ENCODE data around the gene VHLL.
"Not testable (repeated sequence)": the region's sequence is repeated elsewhere in the genome, so short reads cannot be mapped to it uniquely, and the experiment has no call there.

The VHLL gene

GRCh38 chr1:156338180-156338976, 39.3 kb upstream of the VHLL start, which contains the start of the genes CCT3 and TSACC:
CCT3 (minus strand) TSS chr1:156338292; CDS start chr1:156338184, 108 bp downstream.
TSACC (plus strand) TSS chr1:156338526; CDS start chr1:156339758, 1,232 bp downstream.
- in situ Hi-C loops (cut with HindIII; ENCODE audit: low pct_ligation_motif_present, low sequenced_read_pairs), result no loop called here
- DNase-seq, result peak; percentile 100
- H3K27me3 ChIP-seq (replicated peaks), result no peaks in the 10 kb centered on the region
- peak within 1 kb of the TSS; percentile 96 for H3K4me3 ChIP-seq (ENCODE audit: low read depth, low read length)
- TF ChIP-seq CTCF (IDR thresholded peaks at IDR 0.05; ENCODE audit: low read depth, low read length, missing control alignments), result no peak
- H3K27ac ChIP-seq, result peak within 1 kb of the TSS; percentile 75
- H3K36me3 ChIP-seq (replicated peaks), result peaks cover 24% of the 10 kb centered on the region

- Histone ChIP-seq H3K36me3 (replicated peaks) (peaks cover 27% of the 10 kb centered on the region), H3K27me3 (replicated peaks) (no peaks in the 10 kb centered on the region), H3K4me3 (ENCODE audit: low read depth, low read length) (peak overlapping the region; percentile 96), H3K27ac (peak overlapping the region; percentile 75)
- TF ChIP-seq CTCF (IDR thresholded peaks at IDR 0.05; ENCODE audit: low read depth, low read length, missing control alignments), result peak; percentile 14
- no peak for DNase-seq
- in situ Hi-C loops (cut with HindIII; ENCODE audit: low pct_ligation_motif_present, low sequenced_read_pairs), result no loop called here
These were observed 38.7 kb upstream of the VHLL start for GRCh38 chr1:156337888-156338179.

- DNase-seq, result no peak
- Histone ChIP-seq H3K27me3 (replicated peaks) (no peaks in the 10 kb centered on the region), H3K27ac (peak overlapping the region; percentile 75), H3K36me3 (replicated peaks) (peaks cover 33% of the 10 kb centered on the region), H3K4me3 (ENCODE audit: low read depth, low read length) (peak overlapping the region; percentile 96)
- no peak for TF ChIP-seq CTCF (IDR thresholded peaks at IDR 0.05; ENCODE audit: low read depth, low read length, missing control alignments)
- in situ Hi-C loops (cut with HindIII; ENCODE audit: low pct_ligation_motif_present, low sequenced_read_pairs), result no loop called here
These were observed 38.2 kb upstream of the VHLL start for GRCh38 chr1:156337052-156337887.

GRCh38 chr1:156336242-156336641, 37.1 kb upstream of the VHLL start:
- H3K4me3 ChIP-seq (ENCODE audit: low read depth, low read length), result peak overlapping the region; percentile 96
- in situ Hi-C loops (cut with HindIII; ENCODE audit: low pct_ligation_motif_present, low sequenced_read_pairs), result no loop called here
- no peak overlapping the region for H3K27ac ChIP-seq
- TF ChIP-seq CTCF (IDR thresholded peaks at IDR 0.05; ENCODE audit: low read depth, low read length, missing control alignments), result peak; percentile 22
- no peak for DNase-seq
- peaks cover 42% of the 10 kb centered on the region for H3K36me3 ChIP-seq (replicated peaks)
- H3K27me3 ChIP-seq (replicated peaks), result no peaks in the 10 kb centered on the region

GRCh38 chr1:156323179-156323578, 24.1 kb upstream of the VHLL start:
- H3K27ac ChIP-seq; in situ Hi-C loops (cut with HindIII; ENCODE audit: low pct_ligation_motif_present, low sequenced_read_pairs): not testable (repeated sequence)

GRCh38 chr1:156320560-156320959, 21.5 kb upstream of the VHLL start:
- TF ChIP-seq CTCF (IDR thresholded peaks at IDR 0.05; ENCODE audit: low read depth, low read length, missing control alignments), result no peak
- DNase-seq, result no peak
- Histone ChIP-seq H3K4me3 (ENCODE audit: low read depth, low read length) (no peak overlapping the region), H3K36me3 (replicated peaks) (peaks cover 88% of the 10 kb centered on the region), H3K27me3 (replicated peaks) (no peaks in the 10 kb centered on the region), H3K27ac (no peak overlapping the region)
- in situ Hi-C loops (cut with HindIII; ENCODE audit: low pct_ligation_motif_present, low sequenced_read_pairs), result no loop called here

More at GRCh38 chr1:156323179-156323578, 24.1 kb upstream of the VHLL start:
- H3K27me3 ChIP-seq (replicated peaks); H3K4me3 ChIP-seq (ENCODE audit: low read depth, low read length); DNase-seq: not testable (repeated sequence)
- H3K36me3 ChIP-seq (replicated peaks), result peaks cover 70% of the 10 kb centered on the region
